Right lung (tissue), 5 donors: ENCODE results near the gene DMD. TPM values are rescaled to one million over a fixed set of nuclear protein-coding genes. Genes with fewer than 3 reads are reported as not detected.

ENCODE experiments used
- DNase-seq, 2 donors: peaks; one replicate each; pipeline ENCODE4 v3.0.0-alpha.2; 2013
- polyA plus RNA-seq, 5 donors: library from polyadenylated mRNA; unstranded; fragments of 120-200 nt; gene quantifications; one replicate each; pipeline versions ENCODE4 v1.2.1 to v1.2.3, GENCODE V29; 2013; ENCODE audit warnings: inconsistent platforms in 1 of 5, low replicate concordance in 1 of 5; ENCODE audit not compliant: insufficient read length in 5 of 5, insufficient read depth in 1 of 5

Gene DMD
- polyA plus RNA-seq, 5 donors: 46.8 to 79.3 (median 59.8) TPM

GRCh38 chrX:31714797-31715196 lies 1496.6 kb downstream of the DMD start:
- DNase-seq: no peak

- no peak for DNase-seq
Measured at GRCh38 chrX:31713120-31713519, 1498.2 kb downstream of the DMD start.

- DNase-seq: no peak
Measured at GRCh38 chrX:31711166-31711565, 1500.2 kb downstream of the DMD start.

- DNase-seq: no peak
Measured at GRCh38 chrX:31708116-31708515, 1503.2 kb downstream of the DMD start.

DNA sequence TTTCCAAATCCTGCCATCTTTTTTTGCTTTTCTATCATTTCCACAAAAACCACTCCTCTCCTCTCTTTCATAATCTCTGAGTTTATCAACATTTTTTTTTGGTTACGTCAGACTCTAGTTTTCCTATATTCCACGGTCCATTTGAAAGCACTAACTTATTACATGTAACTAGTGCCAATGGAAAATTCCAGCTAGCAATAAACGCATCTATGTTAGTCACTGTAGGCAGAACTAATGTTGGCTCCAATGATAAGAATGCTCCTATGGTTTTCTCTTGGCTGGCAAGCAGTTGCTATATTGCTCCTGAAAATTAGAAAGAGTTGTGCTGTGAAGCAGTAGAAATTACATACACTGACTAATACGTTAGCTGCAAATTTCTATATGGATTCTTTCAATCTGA lies 1504.9 kb downstream of the DMD start:
- DNase-seq: no peak

- DNase-seq: no peak
Measured at GRCh38 chrX:31705816-31706215, 1505.5 kb downstream of the DMD start.

DNA sequence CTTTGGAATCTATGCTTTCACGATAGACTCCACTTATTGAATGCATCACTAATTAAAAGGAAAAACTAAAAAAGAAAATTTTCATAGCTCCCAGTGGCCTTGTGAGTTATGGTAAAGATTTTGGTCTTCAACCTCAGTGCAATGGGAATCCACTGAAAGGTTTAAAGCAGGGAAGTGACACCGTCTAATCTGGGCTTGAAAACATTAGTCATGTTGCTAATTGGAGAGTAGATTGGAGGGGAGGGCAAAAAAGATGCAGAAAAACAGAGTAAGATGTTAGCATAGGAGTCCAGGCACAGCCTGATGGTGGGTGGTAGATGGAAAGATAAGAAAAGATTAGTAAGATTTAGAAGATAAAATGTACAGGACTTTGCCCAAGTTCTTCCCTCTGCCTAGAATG lies 1506.4 kb downstream of the DMD start:
- DNase-seq: no peak

- DNase-seq: no peak
Measured at GRCh38 chrX:31702222-31702621, 1509.1 kb downstream of the DMD start.

- no peak for DNase-seq
Measured at GRCh38 chrX:31697294-31697916, 1513.9 kb downstream of the DMD start.

- no peak for DNase-seq
Measured at GRCh38 chrX:31679861-31680260, 1531.5 kb downstream of the DMD start.

DNA sequence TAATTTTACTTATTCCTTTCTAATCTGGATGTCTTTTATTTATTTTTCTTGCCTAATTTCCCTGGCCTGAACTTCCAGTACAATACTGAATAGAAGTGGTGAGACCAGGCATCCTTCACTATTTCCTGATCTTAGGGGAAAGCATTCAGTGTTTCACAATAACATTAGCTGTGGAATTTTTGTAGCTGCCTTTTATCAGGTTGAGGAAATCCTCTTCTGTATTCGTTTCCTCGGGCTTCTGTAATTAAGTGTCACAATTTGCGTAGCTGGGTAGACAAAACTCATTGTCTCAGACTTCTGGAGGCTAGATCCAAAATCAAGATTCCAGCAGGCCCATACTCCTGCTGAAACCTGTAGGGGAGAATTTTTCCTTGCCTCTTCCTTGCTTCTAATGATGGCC lies 1541.1 kb downstream of the DMD start:
- DNase-seq: no peak

- no peak for DNase-seq
Measured at GRCh38 chrX:31665454-31665853, 1545.9 kb downstream of the DMD start.

DNA sequence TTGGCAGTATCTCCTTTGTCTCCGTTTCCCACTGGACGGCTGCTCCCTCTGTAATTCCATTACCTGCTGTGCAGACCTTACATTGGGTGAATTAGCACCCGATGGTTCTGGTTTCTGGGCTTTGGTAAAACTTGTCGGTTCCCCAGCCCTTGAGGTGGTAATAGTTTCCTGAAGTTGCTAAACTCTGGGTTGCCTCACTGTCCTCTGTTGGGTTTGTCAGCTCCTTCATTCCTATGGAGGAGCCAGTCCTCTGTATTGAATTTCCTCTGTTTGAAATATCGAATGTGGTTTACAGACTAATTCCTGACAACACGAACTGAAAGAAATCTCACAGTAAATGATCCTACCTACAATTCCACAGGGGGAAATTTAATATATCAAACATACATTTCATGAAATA lies 1548.2 kb downstream of the DMD start:
- no peak for DNase-seq

DNA sequence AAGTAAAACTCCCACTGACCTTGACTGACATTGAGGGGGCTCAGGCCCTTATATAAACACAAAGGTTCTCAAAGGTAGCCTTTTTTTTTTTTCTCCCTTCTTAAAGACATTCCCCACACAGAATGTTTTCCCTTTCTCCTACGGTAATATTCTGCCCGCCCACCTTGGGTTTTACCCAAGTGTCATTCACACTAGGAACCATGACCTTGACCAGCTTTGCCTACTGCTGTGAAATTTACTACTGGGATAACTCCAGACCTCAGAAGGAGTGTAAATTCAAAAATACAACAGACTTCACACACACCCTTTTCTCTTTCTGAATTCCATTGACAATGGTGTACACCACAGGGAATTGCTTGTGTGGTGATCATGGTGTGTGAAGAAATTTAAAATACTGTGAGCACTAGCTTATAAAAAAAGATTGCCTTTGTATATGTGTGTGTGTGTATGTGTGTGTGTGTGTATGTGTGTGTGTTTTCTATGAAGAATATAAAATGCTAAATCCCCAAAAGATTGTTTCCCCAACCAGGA lies 1550.0 kb downstream of the DMD start:
- no peak for DNase-seq

GRCh38 chrX:31658360-31658759 lies 1553.0 kb downstream of the DMD start:
- DNase-seq: peak; percentile 2 to 6

DNA sequence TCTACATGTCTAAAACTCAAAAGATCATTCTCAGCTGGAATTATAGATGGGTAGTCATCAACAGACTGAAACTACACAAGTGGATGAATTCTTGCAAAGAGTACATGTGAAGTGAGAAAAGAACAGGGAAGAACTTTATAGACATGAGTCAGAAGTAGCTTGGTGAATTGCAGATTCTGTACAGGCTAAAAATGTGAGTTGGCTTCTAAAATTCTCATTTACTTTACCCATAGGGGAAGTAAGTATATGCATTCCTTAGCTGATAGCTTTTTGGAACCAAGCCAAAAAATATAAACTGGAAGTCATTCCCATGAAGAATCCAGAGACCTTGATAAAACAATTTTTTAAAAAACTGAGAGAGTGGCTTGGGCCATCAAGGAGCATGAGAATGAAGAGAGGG lies 1555.3 kb downstream of the DMD start:
- no peak for DNase-seq

- DNase-seq: no peak
Measured at GRCh38 chrX:31653422-31653821, 1557.9 kb downstream of the DMD start.

- DNase-seq: no peak
Measured at GRCh38 chrX:31652650-31653049, 1558.7 kb downstream of the DMD start.

GRCh38 chrX:31649201-31649600 lies 1562.1 kb downstream of the DMD start:
- DNase-seq: no peak

DNA sequence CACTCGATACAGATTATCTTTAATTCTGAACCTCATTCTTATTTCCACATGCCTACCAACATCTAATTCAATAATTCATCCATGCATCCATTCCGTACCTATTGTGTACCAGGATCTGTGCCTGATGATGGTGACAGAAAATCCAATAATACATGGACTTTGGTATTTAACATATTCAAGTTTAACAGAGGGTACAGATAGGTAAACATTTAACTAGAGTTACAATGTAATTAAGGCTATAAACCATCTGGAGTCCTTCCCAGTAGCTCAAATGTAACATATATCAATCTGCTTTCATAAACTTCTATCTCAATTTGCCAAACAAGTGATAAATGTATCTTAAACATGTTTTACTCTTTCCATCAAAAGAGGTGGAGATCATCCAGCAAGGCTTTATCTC lies 1578.0 kb downstream of the DMD start:
- no peak for DNase-seq

GRCh38 chrX:31629195-31629594 lies 1582.2 kb downstream of the DMD start:
- no peak for DNase-seq

DNA sequence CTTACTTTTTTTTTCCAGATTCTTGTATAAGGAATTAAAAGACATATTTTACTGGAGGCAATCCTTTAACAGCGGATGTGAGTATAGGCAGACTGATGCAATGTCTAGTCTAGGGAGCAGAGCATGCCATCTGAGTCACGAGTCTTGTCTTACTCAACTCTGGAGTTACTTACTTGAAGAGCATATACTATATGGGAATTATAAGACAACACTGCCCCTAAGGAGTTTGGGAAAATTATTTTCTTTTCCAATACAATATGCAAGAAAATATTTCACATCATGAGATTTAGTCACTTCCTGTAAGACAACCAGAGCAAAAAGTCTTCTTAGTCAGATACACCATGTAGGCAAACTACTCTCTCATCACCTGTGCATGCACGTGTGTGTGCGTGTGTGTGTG lies 1602.2 kb downstream of the DMD start:
- DNase-seq: no peak

GRCh38 chrX:31608638-31609037 lies 1602.7 kb downstream of the DMD start:
- no peak for DNase-seq

GRCh38 chrX:31606771-31607170 lies 1604.6 kb downstream of the DMD start:
- no peak for DNase-seq
